Epithelial cell of prostate (primary cell): ENCODE measurements around the gene PARD6B.
"Not testable (repeated sequence)": the region's sequence is repeated elsewhere in the genome, so short reads cannot be mapped to it uniquely, and the experiment has no call there.

ENCODE experiments used
- DNase-seq: peaks from one replicate; pipeline ENCODE4 v3.0.0-alpha.2; 2011; ENCODE audit warnings: low read depth, low spot score
- H3K27ac ChIP-seq: fragments of 450-650 bp; 2 replicates; pipeline ENCODE4 v1.5.1; 2017; ENCODE audit warnings: mild to moderate bottlenecking

Gene PARD6B

DNA sequence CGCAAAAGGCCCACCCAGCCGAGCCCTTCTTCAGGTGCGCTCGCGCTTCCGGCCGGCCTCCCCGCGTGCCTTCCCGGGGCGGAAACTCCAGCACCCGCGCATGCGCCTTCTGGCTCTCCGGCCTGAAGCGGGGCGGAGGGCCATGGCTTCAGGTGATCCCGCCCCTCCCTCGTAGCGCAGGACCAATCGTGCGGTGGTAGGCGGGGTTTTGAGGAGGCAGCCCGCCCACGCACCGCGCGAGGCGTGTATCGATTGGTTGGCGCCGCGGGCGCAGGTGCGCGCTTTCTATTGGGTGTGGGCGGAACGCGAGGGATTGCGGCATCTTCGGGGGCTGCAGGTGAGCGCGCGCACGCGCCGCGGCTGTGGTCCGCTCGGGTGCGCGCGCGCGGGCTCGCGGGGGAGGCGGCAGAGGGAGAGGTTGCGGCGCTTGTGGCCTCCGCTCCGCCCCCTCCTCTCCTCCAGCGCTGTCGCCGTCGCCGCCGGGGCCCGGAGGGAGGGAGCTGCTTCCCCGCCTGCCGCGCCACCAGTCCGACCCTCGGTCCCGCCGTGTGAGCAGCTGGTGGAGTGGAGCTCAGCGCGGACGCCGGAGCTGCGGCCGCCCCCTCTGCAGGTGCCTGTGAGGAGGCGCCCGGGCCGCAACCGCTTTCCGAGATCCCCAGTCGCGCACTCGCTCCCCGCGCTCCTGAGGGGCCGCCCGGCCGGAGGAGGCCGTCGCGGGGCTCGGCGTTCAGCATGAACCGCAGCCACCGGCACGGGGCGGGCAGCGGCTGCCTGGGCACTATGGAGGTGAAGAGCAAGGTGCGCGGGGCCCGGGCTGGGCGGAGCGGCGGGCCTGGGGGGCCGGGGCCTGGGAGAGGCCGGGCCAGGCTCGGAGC lies at the start of gene PARD6B:
Gene PARD6B (plus strand): TSS at position 526 of the 875 bp plus-strand sequence. CDS start 207 bp downstream, at position 733.
- peak; percentile 96 for DNase-seq
- H3K27ac ChIP-seq: peak within 1 kb of the TSS; percentile 100

DNA sequence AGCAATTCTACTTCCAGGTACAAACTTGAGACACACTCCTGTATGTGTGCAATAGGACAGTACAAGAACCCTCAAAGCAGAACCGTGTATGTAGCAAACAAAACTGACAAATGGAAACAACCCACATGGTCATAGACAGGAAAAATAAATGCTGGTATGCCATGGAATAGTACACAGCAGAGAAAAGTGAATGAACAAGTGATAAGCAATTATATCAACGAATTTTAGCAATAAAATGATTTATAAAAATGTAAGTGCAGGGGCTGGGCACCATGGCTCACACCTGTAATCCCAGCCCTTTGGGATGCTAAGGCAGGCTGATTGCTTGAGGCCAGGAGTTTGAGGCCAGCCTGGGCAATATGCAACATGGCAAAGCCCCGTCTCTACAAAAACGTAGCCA lies 49.3 kb upstream of the PARD6B start:
- DNase-seq: no peak
- H3K27ac ChIP-seq: no peak overlapping the region

DNA sequence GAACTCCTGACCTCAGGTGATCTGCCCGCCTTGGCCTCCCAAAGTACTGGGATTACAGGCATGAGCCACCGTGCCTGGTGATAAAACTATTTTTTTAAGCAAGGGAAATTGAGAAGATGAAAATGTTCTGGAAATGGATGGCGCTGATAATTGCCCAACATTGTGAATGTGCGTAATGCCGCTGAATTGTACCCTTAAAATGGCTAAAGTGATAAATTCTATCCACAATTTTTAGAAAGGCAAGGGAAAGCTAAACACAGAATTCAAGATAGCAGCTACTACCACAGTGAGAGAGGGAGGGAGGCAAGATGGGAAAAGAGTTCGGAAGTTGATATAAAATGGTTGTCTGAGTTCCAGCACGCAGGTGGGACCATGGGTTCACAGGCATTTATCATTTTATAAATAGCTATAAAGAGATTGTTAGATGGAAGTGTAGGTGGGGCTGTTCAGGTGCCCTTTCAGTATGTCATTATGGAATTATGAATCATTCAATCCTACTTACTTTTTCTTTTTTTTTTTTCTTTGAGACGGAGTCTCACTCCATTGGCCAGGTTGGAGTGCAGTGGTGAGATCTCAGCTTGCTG lies 48.3 kb upstream of the PARD6B start:
- DNase-seq: no peak
- H3K27ac ChIP-seq: no peak overlapping the region

DNA sequence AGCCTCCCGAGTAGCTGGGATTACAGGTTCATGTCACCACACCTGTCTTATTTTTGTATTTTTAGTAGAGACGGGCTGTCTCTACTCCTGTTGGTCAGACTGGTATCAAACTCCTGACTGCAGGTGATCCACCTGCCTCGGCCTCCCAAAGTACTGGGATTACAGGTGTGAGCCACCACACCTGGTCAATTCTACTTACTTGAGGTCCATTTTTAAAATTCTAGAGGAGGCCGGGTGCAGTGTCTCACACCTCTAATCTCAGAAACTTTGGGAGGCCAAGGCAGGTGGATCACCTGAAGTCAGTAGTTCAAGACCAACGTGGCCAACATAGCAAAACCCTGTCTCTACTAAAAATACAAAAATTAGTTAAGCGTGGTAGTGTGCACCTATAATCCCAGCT lies 47.8 kb upstream of the PARD6B start:
- no peak overlapping the region for H3K27ac ChIP-seq
- DNase-seq: no peak

- no peak overlapping the region for H3K27ac ChIP-seq
- no peak for DNase-seq
These were observed 44.6 kb upstream of the PARD6B start for GRCh38 chr20:50686821-50687220.

DNA sequence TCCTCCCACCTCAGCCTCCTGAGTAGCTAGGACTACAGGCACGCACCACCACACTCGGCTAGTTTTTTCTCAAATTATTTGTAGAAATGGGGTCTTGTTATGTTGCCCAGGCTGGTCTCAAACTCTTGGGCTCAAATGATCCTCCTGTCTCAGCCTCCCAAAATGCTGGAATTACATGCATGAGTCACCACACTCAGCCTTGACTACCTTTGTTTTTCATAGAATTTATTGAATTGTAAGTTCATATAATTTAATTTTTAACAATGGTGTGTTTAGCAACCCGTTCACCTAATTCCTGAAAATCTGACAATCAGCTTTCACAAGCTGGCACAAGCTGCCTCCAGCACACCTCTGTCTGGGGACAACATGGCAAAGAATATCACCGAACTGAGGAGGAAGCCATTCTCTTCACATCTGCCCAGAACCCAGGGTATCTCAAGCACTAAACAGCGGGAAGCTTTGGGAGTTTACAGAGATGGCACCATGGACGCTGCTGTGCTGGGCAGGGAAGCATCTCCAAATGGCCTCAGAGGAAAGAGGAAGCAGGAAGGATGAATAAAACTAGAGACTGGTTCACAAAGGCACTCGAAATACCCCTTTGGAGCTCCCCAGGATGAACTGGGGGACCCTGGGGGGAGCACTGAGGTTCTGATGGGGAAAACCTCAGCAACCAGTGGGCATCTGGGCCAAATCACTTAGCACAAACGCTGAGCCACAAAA lies 43.0 kb upstream of the PARD6B start:
- DNase-seq: no peak
- H3K27ac ChIP-seq: no peak overlapping the region

GRCh38 chr20:50689864-50690649 lies 41.3 kb upstream of the PARD6B start:
- H3K27ac ChIP-seq: no peak overlapping the region
- no peak for DNase-seq

DNA sequence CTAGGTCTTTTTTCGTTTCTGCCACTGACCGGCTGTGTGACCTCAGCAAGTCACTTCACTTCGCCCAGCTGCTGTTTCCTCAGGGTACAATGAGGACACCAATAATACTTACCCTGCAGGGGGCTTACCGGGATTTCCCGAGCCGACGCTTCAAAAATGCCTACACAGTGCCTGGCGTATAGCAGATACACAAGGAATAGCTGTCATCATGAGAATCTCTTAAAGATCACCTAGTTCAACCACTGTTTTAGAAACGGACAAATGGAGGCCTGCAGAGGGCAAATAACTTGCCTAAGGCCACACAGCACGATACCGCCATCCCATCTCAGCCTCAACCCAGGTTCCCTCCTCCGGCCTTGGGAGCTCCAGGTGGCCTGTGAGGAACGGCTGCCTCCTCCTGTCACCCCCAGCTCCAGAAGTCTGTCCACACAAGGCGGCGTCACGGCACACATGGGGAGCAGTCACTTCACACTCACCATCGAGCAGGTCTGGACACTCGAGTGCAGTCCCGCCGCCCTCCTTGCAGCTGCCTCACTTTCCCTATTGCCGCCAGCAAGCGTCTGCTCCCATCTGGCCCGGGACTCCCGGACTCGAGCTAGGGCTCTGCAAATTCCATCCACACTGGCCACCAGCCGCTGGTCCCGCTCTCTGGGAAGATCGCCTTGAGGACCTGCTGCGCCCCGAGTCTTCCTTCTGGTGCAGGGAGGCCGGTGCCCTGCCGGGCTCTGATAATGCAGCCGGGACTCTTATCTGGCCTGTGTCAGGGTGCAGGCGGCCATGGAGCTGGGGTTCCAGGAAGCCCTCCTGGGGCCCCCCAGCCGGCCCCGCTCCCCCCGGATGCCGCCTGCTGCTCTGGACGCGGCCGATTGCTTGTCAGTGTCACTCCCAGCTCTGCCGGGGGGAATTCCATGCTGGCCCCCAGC lies 40.5 kb upstream of the PARD6B start, which contains the start of gene RIPOR3:
Gene RIPOR3 (minus strand): TSS at position 893 of the 923 bp plus-strand sequence. CDS start 414 bp downstream, at position 479.
- H3K27ac ChIP-seq: no peak within 1 kb of the TSS
- no peak for DNase-seq

- no peak overlapping the region for H3K27ac ChIP-seq
- peak; percentile 55 for DNase-seq
These were observed 39.5 kb upstream of the PARD6B start for GRCh38 chr20:50691573-50692551.

DNA sequence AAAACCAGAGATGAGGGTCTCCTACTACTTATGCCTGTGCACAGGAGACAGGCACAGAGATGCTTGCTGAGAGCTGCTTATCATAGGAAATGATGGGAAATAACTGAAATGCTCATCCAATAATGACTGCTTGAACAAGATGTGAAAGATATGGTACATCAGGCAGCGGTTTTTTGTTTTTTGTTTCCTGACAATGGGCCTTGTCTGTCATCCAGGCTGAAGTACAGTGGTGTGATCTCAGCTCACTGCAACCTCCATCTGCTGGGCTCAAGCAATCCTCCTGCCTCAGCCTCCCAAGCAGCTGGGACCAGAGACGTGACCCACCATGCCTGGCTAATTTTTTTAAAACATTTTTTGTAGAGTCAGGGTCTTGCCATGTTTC lies 38.8 kb upstream of the PARD6B start:
- DNase-seq: no peak
- H3K27ac ChIP-seq: no peak overlapping the region

DNA sequence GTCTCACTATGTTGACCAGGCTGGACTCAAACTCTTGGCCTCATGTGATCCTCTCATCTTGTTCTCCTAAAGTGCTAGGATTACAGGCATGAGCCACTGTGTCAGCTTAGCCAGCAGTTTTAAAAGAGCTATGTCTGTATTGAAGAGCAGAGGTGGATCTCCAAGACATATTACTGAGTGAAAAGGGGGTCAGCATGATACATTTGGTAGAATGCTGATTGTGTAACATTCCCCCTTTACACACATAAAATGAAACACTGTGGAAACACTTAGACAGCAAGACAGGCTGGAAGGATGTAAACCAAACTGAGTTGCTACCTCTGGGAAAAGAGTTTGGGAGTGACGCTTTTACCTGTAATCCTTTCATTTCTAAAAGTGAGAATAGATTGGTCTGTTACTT lies 38.4 kb upstream of the PARD6B start:
- DNase-seq: no peak
- no peak overlapping the region for H3K27ac ChIP-seq

GRCh38 chr20:50694379-50695134 lies 36.8 kb upstream of the PARD6B start:
- peak overlapping the region; percentile 22 for H3K27ac ChIP-seq
- DNase-seq: no peak

- peak overlapping the region; percentile 22 for H3K27ac ChIP-seq
- DNase-seq: no peak
These were observed 36.1 kb upstream of the PARD6B start for GRCh38 chr20:50695135-50695872.

DNA sequence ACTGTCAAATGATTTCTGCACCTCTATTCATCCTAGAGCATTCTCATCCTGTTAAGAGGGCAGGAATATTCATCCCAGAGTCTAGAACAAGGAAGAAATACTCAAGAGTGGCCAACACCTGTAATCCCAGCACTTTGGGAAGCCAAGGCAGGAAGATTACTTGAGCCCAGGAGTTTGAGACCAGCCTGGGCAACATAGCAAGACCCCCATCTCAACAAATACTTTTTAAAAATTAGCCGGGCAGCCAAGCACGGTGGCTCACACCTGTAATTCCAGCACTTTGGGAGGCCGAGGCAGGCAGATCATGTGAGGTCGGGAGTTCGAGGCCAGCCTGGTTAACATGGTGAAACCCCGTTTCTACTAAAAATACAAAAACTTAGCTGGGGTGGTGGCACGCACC lies 33.1 kb upstream of the PARD6B start:
- H3K27ac ChIP-seq, DNase-seq: not testable (repeated sequence)

- no peak for DNase-seq
- H3K27ac ChIP-seq: no peak overlapping the region
These were observed 31.7 kb upstream of the PARD6B start for GRCh38 chr20:50699688-50700087.

GRCh38 chr20:50701041-50701963 lies 30.1 kb upstream of the PARD6B start:
- no peak overlapping the region for H3K27ac ChIP-seq
- no peak for DNase-seq
